ENCODE results near the gene TTYH2. TPM values are rescaled to one million over a fixed set of nuclear protein-coding genes. Genes with fewer than 3 reads are reported as not detected.

TTYH2 gene
- polyA plus RNA-seq, 3 donors, result 12.3 to 57.4 (median 18.7) TPM

GRCh38 chr17:74196541-74197317 is 16.6 kb upstream of the TTYH2 start:
- Mint-ChIP-seq H3K27me3 (ENCODE audit: low read depth in 3 of 3) (peaks cover 8 to 26% (median 23%) of the 10 kb centered on the region in 3 donors), H3K4me3 (no peak overlapping the region), H3K4me1 (peaks cover 30% of the 10 kb centered on the region), H3K9me3 (no peaks in the 10 kb centered on the region), H3K36me3 (no peaks in the 10 kb centered on the region), H3K27ac (peak overlapping the region in 1 of 7 donors; percentile 33)
- 79% methylated on average over 21 of the region's 30 CpGs for WGBS (ENCODE audit: insufficient coverage)
- Histone ChIP-seq H3K36me3 (replicated peaks in 1 of 2; ENCODE audit: control insufficient read depth in 1 of 2, insufficient read depth in 2 of 2, low read length in 2 of 2) (no peaks in the 10 kb centered on the region), H4K20me1 (ENCODE audit: insufficient read depth, low read length) (no peaks in the 10 kb centered on the region), H3K27ac (ENCODE audit: low read depth in 1 of 2, low read length in 2 of 2) (no peak overlapping the region), H3K4me1 (ENCODE audit: control insufficient read depth in 1 of 2, insufficient read depth in 2 of 2, low read length in 2 of 2) (peaks cover 24 to 28% of the 10 kb centered on the region in 2 donors), H3K9ac (ENCODE audit: insufficient read depth, low read length, poor library complexity, severe bottlenecking) (no peak overlapping the region), H2AFZ (ENCODE audit: insufficient read depth, low read depth, low read length, poor library complexity, severe bottlenecking) (no peak overlapping the region), H3K9me3 (replicated peaks in 1 of 2; ENCODE audit: control insufficient read depth in 1 of 2, insufficient read depth in 1 of 2, low read length in 2 of 2) (no peaks in the 10 kb centered on the region), H3K27me3 (ENCODE audit: control insufficient read depth in 2 of 2, insufficient read depth in 2 of 2, low read length in 2 of 2) (peaks cover 0 to 10% of the 10 kb centered on the region in 2 donors), H3K79me2 (ENCODE audit: insufficient read depth, low read length) (no peaks in the 10 kb centered on the region), H3K4me3 (replicated peaks in 1 of 3; ENCODE audit: low read depth in 2 of 3, low read length in 3 of 3) (no peak overlapping the region), H3K4me2 (replicated peaks; ENCODE audit: extremely low read depth, low read length, poor library complexity, severe bottlenecking) (no peak overlapping the region)
- no peak for TF ChIP-seq CTCF (IDR thresholded peaks at IDR 0.05)
- no peak for DNase-seq
- intact Hi-C loops (cut with micrococcal nuclease), result no loop called here

GRCh38 chr17:74197801-74198200 is 15.6 kb upstream of the TTYH2 start:
- no peak overlapping the region for H3K27ac ChIP-seq (ENCODE audit: low read depth in 1 of 2, low read length in 2 of 2)
- no peaks in the 10 kb centered on the region for H3K79me2 ChIP-seq (ENCODE audit: insufficient read depth, low read length)
- no peaks in the 10 kb centered on the region for H3K9me3 ChIP-seq (replicated peaks in 1 of 2; ENCODE audit: control insufficient read depth in 1 of 2, insufficient read depth in 1 of 2, low read length in 2 of 2)
- H3K4me1 ChIP-seq (ENCODE audit: control insufficient read depth in 1 of 2, insufficient read depth in 2 of 2, low read length in 2 of 2), result peaks cover 22 to 25% of the 10 kb centered on the region in 2 donors
- H3K27me3 ChIP-seq (ENCODE audit: control insufficient read depth in 2 of 2, insufficient read depth in 2 of 2, low read length in 2 of 2), result peaks cover 0 to 14% of the 10 kb centered on the region in 2 donors
- Mint-ChIP-seq H3K27ac (no peak overlapping the region), H3K9me3 (no peaks in the 10 kb centered on the region), H3K4me3 (peak overlapping the region in 1 of 2 donors; percentile 36), H3K36me3 (no peaks in the 10 kb centered on the region), H3K27me3 (ENCODE audit: low read depth in 3 of 3) (peaks cover 8 to 32% (median 24%) of the 10 kb centered on the region in 3 donors), H3K4me1 (peaks cover 28% of the 10 kb centered on the region)
- H3K36me3 ChIP-seq (replicated peaks in 1 of 2; ENCODE audit: control insufficient read depth in 1 of 2, insufficient read depth in 2 of 2, low read length in 2 of 2), result no peaks in the 10 kb centered on the region
- H2AFZ ChIP-seq (ENCODE audit: insufficient read depth, low read depth, low read length, poor library complexity, severe bottlenecking), result no peak overlapping the region
- WGBS (ENCODE audit: insufficient coverage), result 100% methylated on average over 1 of the region's 2 CpGs
- intact Hi-C loops (cut with micrococcal nuclease), result no loop called here
- H3K4me3 ChIP-seq (replicated peaks in 1 of 3; ENCODE audit: low read depth in 2 of 3, low read length in 3 of 3), result no peak overlapping the region
- no peak overlapping the region for H3K4me2 ChIP-seq (replicated peaks; ENCODE audit: extremely low read depth, low read length, poor library complexity, severe bottlenecking)
- no peak for DNase-seq
- H3K9ac ChIP-seq (ENCODE audit: insufficient read depth, low read length, poor library complexity, severe bottlenecking), result no peak overlapping the region
- H4K20me1 ChIP-seq (ENCODE audit: insufficient read depth, low read length), result no peaks in the 10 kb centered on the region
- TF ChIP-seq CTCF (IDR thresholded peaks at IDR 0.05), result no peak
